Activated CD8-positive, alpha-beta T cell treated with anti-CD3 and anti-CD28 coated beads for 36 hours (primary cell): ENCODE results near the gene BET1. TPM values are rescaled to one million over a fixed set of nuclear protein-coding genes. Genes with fewer than 3 reads are reported as not detected.

Source experiments
- ATAC-seq: fragments of 200-7000 bp; cut with Tn5 transposase; one replicate; pipeline ENCODE4 v1.10.0; 2021; ENCODE audit warnings: mild to moderate bottlenecking, moderate library complexity
- CTCF ChIA-PET: fragments of 350-600 bp; sonication (Branson Sonifier 250); formaldehyde crosslinking; loops from one replicate; lab custom pipeline; 2021; ENCODE audit warnings: antibody characterized with exemption; lab: Charles Lee
- POLR2A ChIA-PET: fragments of 350-600 bp; sonication (Branson Sonifier 250); formaldehyde crosslinking; loops from one replicate; lab custom pipeline; 2021; ENCODE audit warnings: antibody characterized with exemption; lab: Charles Lee
- DNase-seq: peaks from one replicate; pipeline ENCODE4 v3.0.0-alpha.2; 2020
- H3K27ac Mint-ChIP-seq: one replicate; pipeline ENCODE4 v1.8.0; 2021; ENCODE audit warnings: mild to moderate bottlenecking, mixed read lengths
- H3K27me3 Mint-ChIP-seq: one replicate; pipeline ENCODE4 v1.8.0; 2021; ENCODE audit warnings: mixed read lengths
- H3K36me3 Mint-ChIP-seq: one replicate; pipeline ENCODE4 v1.8.0; 2021; ENCODE audit warnings: low read depth, mixed read lengths
- H3K4me1 Mint-ChIP-seq: one replicate; pipeline ENCODE4 v1.8.0; 2021; ENCODE audit warnings: low read depth, mixed read lengths
- H3K4me3 Mint-ChIP-seq: one replicate; pipeline ENCODE4 v1.8.0; 2021; ENCODE audit warnings: mild to moderate bottlenecking, moderate library complexity, mixed read lengths
- H3K9me3 Mint-ChIP-seq: one replicate; pipeline ENCODE4 v1.8.0; 2021; ENCODE audit warnings: mixed read lengths
- CTCF ChIP-seq: fragments of 200-600 bp; IDR thresholded peaks from one replicate; pipeline ENCODE4 v1.8.0; 2022; ENCODE audit warnings: antibody characterized with exemption, mild to moderate bottlenecking
- intact Hi-C: fragments of 100-400 bp; cut with micrococcal nuclease; formaldehyde crosslinking; loops from one replicate; pipeline ENCODE4 v1.10.0; 2022
- total RNA-seq, 2 experiments: library from RNA; stranded (reverse); gene quantifications; one replicate each; pipeline ENCODE4 v1.2.3, GENCODE V29; 2021

Gene BET1
- total RNA-seq, 2 experiments from 2014 or later: 17.6 to 20.8 TPM

DNA sequence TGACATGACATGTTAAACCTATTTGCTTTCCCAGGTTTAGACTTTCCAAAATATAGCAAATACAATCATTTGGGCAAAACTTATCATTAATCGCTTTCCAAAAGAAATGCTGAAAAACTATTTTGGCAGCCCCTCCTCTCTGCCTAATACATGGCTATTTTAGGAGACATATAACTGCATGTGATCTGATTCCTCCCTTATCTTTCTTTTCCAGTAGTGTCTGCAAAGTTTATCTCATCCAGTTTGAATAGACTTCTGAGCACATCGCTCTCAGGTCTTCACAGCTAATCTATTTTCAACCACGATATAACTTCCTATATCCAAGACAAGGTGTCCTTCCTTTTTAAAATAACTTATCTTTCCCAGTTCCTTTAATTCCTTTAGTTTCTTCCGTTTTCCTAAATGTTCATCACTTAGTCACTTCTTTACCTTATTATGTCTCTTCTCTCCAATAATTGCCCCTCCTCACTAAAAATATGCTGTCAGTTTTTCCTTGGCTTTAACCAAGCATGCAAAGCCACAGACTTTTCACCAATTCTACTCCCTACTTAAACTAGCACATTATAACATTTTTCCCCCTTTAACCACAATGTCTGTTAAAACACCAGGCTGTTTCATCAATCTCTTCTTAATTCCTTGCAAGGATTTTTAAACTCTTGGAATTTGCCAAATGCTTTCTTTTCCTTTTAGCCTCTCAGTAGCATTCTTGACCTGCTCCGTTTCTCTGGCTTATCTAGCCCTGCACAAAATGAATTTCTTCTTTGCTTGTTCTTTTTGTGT, 58.2 kb downstream of the BET1 start:
- H3K27ac Mint-ChIP-seq: no peak overlapping the region
- intact Hi-C loops: loop anchor here (10.0 kb wide), 1 partner anchor 61 kb away; no protein-coding TSS in a partner anchor
- no peaks in the 10 kb centered on the region for H3K4me1 Mint-ChIP-seq
- peaks cover 7% of the 10 kb centered on the region for H3K27me3 Mint-ChIP-seq
- ChIA-PET CTCF (no interaction called here), POLR2A (interaction anchor here (0.6 kb wide), 1 partner anchor 14 kb away, joined by 3 read pairs; no protein-coding TSS in a partner anchor)
- H3K4me3 Mint-ChIP-seq: no peak overlapping the region
- no peaks in the 10 kb centered on the region for H3K36me3 Mint-ChIP-seq
- no peak for TF ChIP-seq CTCF
- ATAC-seq (no peak), DNase-seq (no peak)
- no peaks in the 10 kb centered on the region for H3K9me3 Mint-ChIP-seq

DNA sequence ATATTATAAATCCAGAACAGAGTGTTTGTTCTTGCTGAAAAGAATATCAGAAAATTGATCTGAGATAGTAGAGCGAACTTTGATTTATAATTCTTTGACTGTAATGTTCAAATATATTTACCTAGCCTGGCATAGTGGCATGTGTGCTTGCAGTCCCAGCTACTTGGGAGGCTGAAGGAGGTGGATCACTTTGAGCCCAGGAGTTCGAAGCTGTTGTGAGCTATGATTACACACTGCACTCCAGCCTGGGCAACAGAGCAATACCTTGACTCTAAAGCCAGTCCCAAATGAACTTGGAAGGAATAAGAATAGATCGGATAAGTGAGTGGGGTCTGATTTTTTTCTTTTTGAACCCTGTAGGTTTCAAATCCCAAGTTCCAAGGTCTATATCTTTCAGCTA, 59.1 kb downstream of the BET1 start:
- DNase-seq: no peak
- no peaks in the 10 kb centered on the region for H3K4me1 Mint-ChIP-seq
- H3K27ac Mint-ChIP-seq: no peak overlapping the region
- intact Hi-C loops: loop anchor here (10.0 kb wide), 1 partner anchor 60 kb away; no protein-coding TSS in a partner anchor
- no peaks in the 10 kb centered on the region for H3K9me3 Mint-ChIP-seq
- no peaks in the 10 kb centered on the region for H3K36me3 Mint-ChIP-seq
- TF ChIP-seq CTCF: no peak
- H3K4me3 Mint-ChIP-seq: no peak overlapping the region
- no peak for ATAC-seq
- ChIA-PET POLR2A (interaction anchor here (0.6 kb wide), 1 partner anchor 13 kb away, joined by 3 read pairs; no protein-coding TSS in a partner anchor), CTCF (no interaction called here)
- peaks cover 10% of the 10 kb centered on the region for H3K27me3 Mint-ChIP-seq

GRCh38 chr7:93944673-93945072, 59.5 kb downstream of the BET1 start:
- Mint-ChIP-seq H3K27me3 (peaks cover 10% of the 10 kb centered on the region), H3K27ac (no peak overlapping the region), H3K4me3 (no peak overlapping the region), H3K9me3 (no peaks in the 10 kb centered on the region), H3K4me1 (no peaks in the 10 kb centered on the region), H3K36me3 (no peaks in the 10 kb centered on the region)
- TF ChIP-seq CTCF: no peak
- ATAC-seq (no peak), DNase-seq (no peak)
- POLR2A ChIA-PET: no interaction called here
- intact Hi-C loops: loop anchor here (10.0 kb wide), 1 partner anchor 60 kb away; no protein-coding TSS in a partner anchor
- CTCF ChIA-PET: no interaction called here

- ATAC-seq (no peak), DNase-seq (no peak)
- intact Hi-C loops: loop anchor here (10.0 kb wide), 1 partner anchor 59 kb away; no protein-coding TSS in a partner anchor
- Mint-ChIP-seq H3K36me3 (no peaks in the 10 kb centered on the region), H3K4me3 (no peak overlapping the region), H3K9me3 (no peaks in the 10 kb centered on the region), H3K27ac (no peak overlapping the region), H3K4me1 (no peaks in the 10 kb centered on the region), H3K27me3 (peaks cover 10% of the 10 kb centered on the region)
- CTCF ChIA-PET: no interaction called here
- POLR2A ChIA-PET: no interaction called here
- no peak for TF ChIP-seq CTCF
Measured at GRCh38 chr7:93943816-93944540, 60.2 kb downstream of the BET1 start.

Other genes starting within 250 kb of the BET1 start
- gene TFPI2, start 113.6 kb downstream of the BET1 start, total RNA-seq: not detected
- gene GNGT1, start 97.8 kb downstream of the BET1 start, total RNA-seq: not detected
- gene GNG11, start 82.6 kb downstream of the BET1 start, total RNA-seq: not detected